Astrocyte (in vitro differentiated cells and primary cell): ENCODE data around the gene PEPD. TPM values are rescaled to one million over a fixed set of nuclear protein-coding genes. Genes with fewer than 3 reads are reported as not detected.

Experiments used
- DNase-seq: peaks from one replicate; pipeline ENCODE4 v3.0.0-alpha.2; 2010; ENCODE audit warnings: low read depth
- FAIRE-seq: peaks from 2 replicates; lab custom pipeline; 2011; peaks lifted over from hg19 to GRCh38; lab: Jason Lieb, UNC
- H2AFZ ChIP-seq: 2 replicates; pipeline ENCODE4 v1.6.0; 2012; ENCODE audit warnings: low read depth, low read length, inconsistent platforms
- H3K27ac ChIP-seq: 2 replicates; pipeline ENCODE4 v1.5.1; 2011; ENCODE audit warnings: low read depth, low read length, inconsistent platforms
- H3K27me3 ChIP-seq: 2 replicates; pipeline ENCODE4 v1.6.0; 2011; ENCODE audit warnings: low read length, inconsistent platforms; ENCODE audit not compliant: insufficient read depth
- H3K36me3 ChIP-seq: 2 replicates; pipeline ENCODE4 v1.5.1; 2011; ENCODE audit warnings: low read length, inconsistent platforms; ENCODE audit not compliant: insufficient read depth
- H3K4me1 ChIP-seq: 2 replicates; pipeline ENCODE4 v1.5.1; 2011; ENCODE audit warnings: low read length, inconsistent platforms; ENCODE audit not compliant: insufficient read depth
- H3K4me2 ChIP-seq: 2 replicates; pipeline ENCODE4 v1.6.0; 2012; ENCODE audit warnings: low read length, inconsistent platforms
- H3K4me3 ChIP-seq: 2 replicates; pipeline ENCODE4 v1.5.1; 2011; ENCODE audit warnings: low read depth, mild to moderate bottlenecking, low read length, inconsistent platforms; ENCODE audit not compliant: insufficient read depth
- H3K79me2 ChIP-seq: 2 replicates; pipeline ENCODE4 v1.6.0; 2012; ENCODE audit warnings: mild to moderate bottlenecking, low read length, inconsistent platforms; ENCODE audit not compliant: insufficient read depth
- H3K9ac ChIP-seq: 2 replicates; pipeline ENCODE4 v1.6.0; 2012; ENCODE audit warnings: mild to moderate bottlenecking, low read length, inconsistent platforms
- H3K9me3 ChIP-seq: 2 replicates; pipeline ENCODE4 v1.5.1; 2012; ENCODE audit warnings: low read depth, mild to moderate bottlenecking, low read length, inconsistent platforms; ENCODE audit not compliant: insufficient read depth
- H4K20me1 ChIP-seq: 2 replicates; pipeline ENCODE4 v1.6.0; 2012; ENCODE audit warnings: low read length, inconsistent platforms; ENCODE audit not compliant: insufficient read depth
- H3K27ac Mint-ChIP-seq: one replicate; pipeline ENCODE4 v1.8.0; 2021; ENCODE audit warnings: mild to moderate bottlenecking, mixed read lengths; ENCODE audit not compliant: unreplicated experiment
- H3K27me3 Mint-ChIP-seq: one replicate; pipeline ENCODE4 v1.8.0; 2021; ENCODE audit warnings: low read depth, mixed read lengths; ENCODE audit not compliant: unreplicated experiment
- H3K36me3 Mint-ChIP-seq: one replicate; pipeline ENCODE4 v1.8.0; 2021; ENCODE audit warnings: low read depth, mixed read lengths; ENCODE audit not compliant: unreplicated experiment
- H3K4me1 Mint-ChIP-seq: one replicate; pipeline ENCODE4 v1.8.0; 2021; ENCODE audit warnings: low read depth, mixed read lengths; ENCODE audit not compliant: unreplicated experiment
- H3K4me3 Mint-ChIP-seq: one replicate; pipeline ENCODE4 v1.8.0; 2021; ENCODE audit warnings: mild to moderate bottlenecking, moderate library complexity, mixed read lengths; ENCODE audit not compliant: unreplicated experiment
- H3K9me3 Mint-ChIP-seq: one replicate; pipeline ENCODE4 v1.8.0; 2021; ENCODE audit warnings: mild to moderate bottlenecking, mixed read lengths; ENCODE audit not compliant: unreplicated experiment
- CTCF ChIP-seq: IDR thresholded peaks from 2 replicates; pipeline ENCODE4 v1.5.1; 2011; ENCODE audit warnings: low read depth, mild to moderate bottlenecking, inconsistent platforms, low read length, moderate library complexity; ENCODE audit not compliant: insufficient read depth
- EZH2 ChIP-seq: IDR thresholded peaks from 2 replicates; pipeline ENCODE4 v1.6.1; 2012; ENCODE audit warnings: mild to moderate bottlenecking, low read length, inconsistent platforms; ENCODE audit not compliant: insufficient read depth
- total RNA-seq: library from RNA; stranded (reverse); gene quantifications from 2 replicates; pipeline ENCODE4 v1.2.1, GENCODE V29; 2021

The PEPD gene
- total RNA-seq, 1 donor from 2014 or later: 37.9 TPM

GRCh38 chr19:33443638-33444561 is 77.7 kb downstream of the PEPD start:
- no peaks in the 10 kb centered on the region for H3K9me3 Mint-ChIP-seq
- H3K27ac Mint-ChIP-seq: no peak overlapping the region
- H3K4me3 Mint-ChIP-seq: no peak overlapping the region
- no peak for TF ChIP-seq EZH2
- no peak for TF ChIP-seq CTCF
- Histone ChIP-seq H3K9me3 (no peaks in the 10 kb centered on the region), H3K27ac (no peak overlapping the region), H3K4me3 (no peak overlapping the region), H3K4me2 (no peak overlapping the region), H3K9ac (no peak overlapping the region), H3K4me1 (peaks cover 18% of the 10 kb centered on the region), H4K20me1 (peaks cover 6% of the 10 kb centered on the region), H3K79me2 (no peaks in the 10 kb centered on the region), H3K36me3 (no peaks in the 10 kb centered on the region), H2AFZ (no peak overlapping the region), H3K27me3 (no peaks in the 10 kb centered on the region)
- H3K27me3 Mint-ChIP-seq: no peaks in the 10 kb centered on the region
- peaks cover 6% of the 10 kb centered on the region for H3K36me3 Mint-ChIP-seq
- H3K4me1 Mint-ChIP-seq: no peaks in the 10 kb centered on the region
- FAIRE-seq (no peak), DNase-seq (no peak)

- Histone ChIP-seq H3K27me3 (no peaks in the 10 kb centered on the region), H3K9me3 (no peaks in the 10 kb centered on the region), H3K79me2 (no peaks in the 10 kb centered on the region), H3K36me3 (no peaks in the 10 kb centered on the region), H2AFZ (no peak overlapping the region), H3K4me2 (no peak overlapping the region), H4K20me1 (peaks cover 6% of the 10 kb centered on the region), H3K27ac (no peak overlapping the region), H3K4me3 (no peak overlapping the region), H3K9ac (no peak overlapping the region), H3K4me1 (peaks cover 18% of the 10 kb centered on the region)
- DNase-seq: no peak
- no peaks in the 10 kb centered on the region for H3K4me1 Mint-ChIP-seq
- TF ChIP-seq EZH2 (no peak), CTCF (no peak)
- no peaks in the 10 kb centered on the region for H3K27me3 Mint-ChIP-seq
- H3K27ac Mint-ChIP-seq: no peak overlapping the region
- H3K4me3 Mint-ChIP-seq: no peak overlapping the region
- no peak for FAIRE-seq
- no peaks in the 10 kb centered on the region for H3K9me3 Mint-ChIP-seq
- H3K36me3 Mint-ChIP-seq: peaks cover 6% of the 10 kb centered on the region
Observed at GRCh38 chr19:33442706-33443105, 78.9 kb downstream of the PEPD start.

- Histone ChIP-seq H3K9me3 (no peaks in the 10 kb centered on the region), H3K79me2 (no peaks in the 10 kb centered on the region), H3K9ac (no peak overlapping the region), H3K4me3 (no peak overlapping the region), H2AFZ (no peak overlapping the region), H3K27me3 (no peaks in the 10 kb centered on the region), H4K20me1 (peaks cover 6% of the 10 kb centered on the region), H3K4me1 (peaks cover 18% of the 10 kb centered on the region), H3K4me2 (no peak overlapping the region), H3K27ac (no peak overlapping the region), H3K36me3 (no peaks in the 10 kb centered on the region)
- H3K36me3 Mint-ChIP-seq: peaks cover 8% of the 10 kb centered on the region
- H3K4me1 Mint-ChIP-seq: no peaks in the 10 kb centered on the region
- no peak for DNase-seq
- H3K4me3 Mint-ChIP-seq: no peak overlapping the region
- TF ChIP-seq CTCF (no peak), EZH2 (no peak)
- H3K27me3 Mint-ChIP-seq: no peaks in the 10 kb centered on the region
- no peak overlapping the region for H3K27ac Mint-ChIP-seq
- no peaks in the 10 kb centered on the region for H3K9me3 Mint-ChIP-seq
- no peak for FAIRE-seq
Observed at GRCh38 chr19:33441828-33442227, 79.8 kb downstream of the PEPD start.
